A673 (cell line): ENCODE data around the gene C1orf159. TPM values are rescaled to one million over a fixed set of nuclear protein-coding genes. Genes with fewer than 3 reads are reported as not detected.

ENCODE experiments used
- BruUV-seq: library from RNA; stranded (reverse); fragments of 400-500 nt; replicated peaks from 2 replicates; lab custom pipeline; 2021; lab: Mats Ljungman, UMichigan
- CTCF ChIA-PET: fragments of 300-600 bp; sonication (Branson Sonifier 250); formaldehyde crosslinking; loops from one replicate; lab custom pipeline; 2022; ENCODE audit warnings: antibody characterized with exemption; lab: Charles Lee
- POLR2A ChIA-PET: fragments of 300-600 bp; sonication (Branson Sonifier 250); formaldehyde crosslinking; loops from one replicate; lab custom pipeline; 2022; ENCODE audit warnings: antibody characterized with exemption; ENCODE audit not compliant: low non-redundant PET; lab: Charles Lee
- DNase-seq: peaks from one replicate; pipeline ENCODE4 v3.0.0-alpha.2; 2015; ENCODE audit warnings: low spot score
- H3K27ac ChIP-seq: fragments of 200-600 bp; sonication (generic); 2 replicates; pipeline ENCODE4 v1.5.1; 2016; ENCODE audit warnings: mixed run types, low read depth, mild to moderate bottlenecking, mixed read lengths, antibody characterized with exemption, low read length; ENCODE audit not compliant: poor library complexity, severe bottlenecking
- H3K27me3 ChIP-seq: fragments of 200-600 bp; sonication (generic); replicated peaks from 2 replicates; pipeline ENCODE4 v1.6.1; 2017; ENCODE audit warnings: mixed run types, low read depth, mild to moderate bottlenecking, mixed read lengths, antibody characterized with exemption, low read length; ENCODE audit not compliant: insufficient read depth, poor library complexity
- H3K36me3 ChIP-seq: fragments of 200-600 bp; sonication (generic); 2 replicates; pipeline ENCODE4 v1.6.1; 2016; ENCODE audit warnings: mixed run types, mild to moderate bottlenecking, mixed read lengths, antibody characterized with exemption, low read length; ENCODE audit not compliant: insufficient read depth, poor library complexity, severe bottlenecking
- H3K4me1 ChIP-seq: fragments of 200-600 bp; sonication (generic); 2 replicates; pipeline ENCODE4 v1.6.1; 2017; ENCODE audit warnings: mixed run types, mild to moderate bottlenecking, mixed read lengths, antibody characterized with exemption, low read length; ENCODE audit not compliant: insufficient read depth, poor library complexity, severe bottlenecking
- H3K4me3 ChIP-seq: fragments of 200-600 bp; sonication (generic); 2 replicates; pipeline ENCODE4 v1.5.1; 2016; ENCODE audit warnings: low read depth, mixed run types, mild to moderate bottlenecking, mixed read lengths, low read length; ENCODE audit not compliant: poor library complexity, severe bottlenecking
- H3K9me3 ChIP-seq: fragments of 200-600 bp; sonication (generic); 2 replicates; pipeline ENCODE4 v1.6.1; 2016; ENCODE audit warnings: mixed run types, low read depth, mild to moderate bottlenecking, mixed read lengths, antibody characterized with exemption, low read length; ENCODE audit not compliant: poor library complexity, severe bottlenecking
- CTCF ChIP-seq: fragments of 300-800, 200-600 bp; sonication (generic); conservative IDR thresholded peaks from 2 replicates; pipeline ENCODE4 v1.5.1; 2017; ENCODE audit warnings: low read depth, mild to moderate bottlenecking, antibody characterized with exemption, low read length, moderate library complexity, mixed read lengths
- EZH2 ChIP-seq: fragments of 200-600 bp; sonication (generic); IDR thresholded peaks from 2 replicates; pipeline ENCODE4 v1.6.1; 2017; ENCODE audit warnings: borderline replicate concordance, low read depth, mild to moderate bottlenecking, mixed read lengths, antibody characterized with exemption, low read length; ENCODE audit not compliant: poor library complexity, severe bottlenecking
- intact Hi-C: fragments of 100-400 bp; cut with micrococcal nuclease; formaldehyde crosslinking; loops from one replicate; pipeline ENCODE4 v1.10.0; 2022; ENCODE audit not compliant: unreplicated experiment
- total RNA-seq: library from RNA; stranded (reverse); gene quantifications from 2 replicates; pipeline ENCODE4 v1.2.3, GENCODE V29; 2021

C1orf159 gene
- total RNA-seq, 1 experiment from 2014 or later: 26.8 TPM

- ChIA-PET POLR2A (no interaction called here), CTCF (no interaction called here)
- DNase-seq: no peak
- no peaks in the 10 kb centered on the region for H3K4me1 ChIP-seq
- no peak for TF ChIP-seq EZH2
- no peak for TF ChIP-seq CTCF
- no peaks in the 10 kb centered on the region for H3K9me3 ChIP-seq
- H3K4me3 ChIP-seq: no peak overlapping the region
- no peaks in the 10 kb centered on the region for H3K27me3 ChIP-seq
- H3K27ac ChIP-seq: no peak overlapping the region
- intact Hi-C loops: no loop called here
- no TSS peak for BruUV-seq
- H3K36me3 ChIP-seq: no peaks in the 10 kb centered on the region
These were observed 26.0 kb upstream of the C1orf159 start for GRCh38 chr1:1141911-1142250.

- no peak overlapping the region for H3K4me3 ChIP-seq
- no peak for DNase-seq
- no peaks in the 10 kb centered on the region for H3K36me3 ChIP-seq
- ChIA-PET CTCF (no interaction called here), POLR2A (no interaction called here)
- H3K4me1 ChIP-seq: no peaks in the 10 kb centered on the region
- no peaks in the 10 kb centered on the region for H3K9me3 ChIP-seq
- BruUV-seq: no TSS peak
- intact Hi-C loops: no loop called here
- H3K27ac ChIP-seq: no peak overlapping the region
- no peaks in the 10 kb centered on the region for H3K27me3 ChIP-seq
- no peak for TF ChIP-seq CTCF
- no peak for TF ChIP-seq EZH2
These were observed 25.5 kb upstream of the C1orf159 start for GRCh38 chr1:1141244-1141910.

- DNase-seq: no peak
- TF ChIP-seq EZH2: no peak
- no peak for TF ChIP-seq CTCF
- H3K36me3 ChIP-seq: no peaks in the 10 kb centered on the region
- ChIA-PET POLR2A (no interaction called here), CTCF (no interaction called here)
- intact Hi-C loops: no loop called here
- no TSS peak for BruUV-seq
- H3K27ac ChIP-seq: no peak overlapping the region
- H3K4me3 ChIP-seq: no peak overlapping the region
- H3K4me1 ChIP-seq: no peaks in the 10 kb centered on the region
- H3K9me3 ChIP-seq: no peaks in the 10 kb centered on the region
- H3K27me3 ChIP-seq: no peaks in the 10 kb centered on the region
These were observed 24.8 kb upstream of the C1orf159 start for GRCh38 chr1:1140673-1141072.
